ENCODE data around the gene OR51F1.

- TF ChIP-seq POLR2AphosphoS5 (IDR thresholded peaks at IDR 0.05; ENCODE audit: low read depth, low read length) (no peak), TAF1 (IDR thresholded peaks at IDR 0.05; ENCODE audit: borderline replicate concordance, insufficient read depth, low read length) (no peak), SIN3A (IDR thresholded peaks at IDR 0.05; ENCODE audit: borderline replicate concordance, insufficient read depth, low read length) (no peak), REST (IDR thresholded peaks at IDR 0.05; ENCODE audit: insufficient read depth in 1 of 2, low read depth in 2 of 2, low read length in 2 of 2) (no peak)
Observed at GRCh38 chr11:4769838-4770237, at the start of gene OR51F1.
